ENCODE data around the gene EDEM3.

GRCh38 chr1:184791550-184791900 lies 36.9 kb upstream of the EDEM3 start:
- TF ChIP-seq CTCF (IDR thresholded peaks at IDR 0.05): no peak
- no peak for TF ChIP-seq ZSCAN18 (CRISPR knock-in tag; IDR thresholded peaks at IDR 0.05)
- no peak for TF ChIP-seq ATF2 (CRISPR knock-in tag; IDR thresholded peaks at IDR 0.05; ENCODE audit: borderline replicate concordance, low read depth)
- no peak for TF ChIP-seq MAX (CRISPR knock-in tag; IDR thresholded peaks at IDR 0.05)
- TF ChIP-seq E2F1 (CRISPR knock-in tag; IDR thresholded peaks at IDR 0.05): no peak
- TF ChIP-seq CREB1 (CRISPR knock-in tag; IDR thresholded peaks at IDR 0.05): no peak
- TF ChIP-seq IRF1 (CRISPR knock-in tag; IDR thresholded peaks at IDR 0.05): no peak
